PC-9 (cell line): ENCODE measurements around the gene DNAJC21. TPM values are rescaled to one million over a fixed set of nuclear protein-coding genes. Genes with fewer than 3 reads are reported as not detected.

Experiments
- BruUV-seq: library from RNA; stranded (reverse); fragments of 400-500 nt; replicated peaks from 2 replicates; lab custom pipeline; 2021; lab: Mats Ljungman, UMichigan
- CTCF ChIA-PET: fragments of 300-600 bp; sonication (Branson Sonifier 250); formaldehyde crosslinking; loops from one replicate; lab custom pipeline; 2022; ENCODE audit warnings: antibody characterized with exemption; lab: Charles Lee
- POLR2A ChIA-PET: fragments of 300-600 bp; sonication (Branson Sonifier 250); formaldehyde crosslinking; loops from one replicate; lab custom pipeline; 2022; ENCODE audit warnings: antibody characterized with exemption; ENCODE audit not compliant: unreplicated experiment; lab: Charles Lee
- DNase-seq, 2 experiments: peaks; one replicate each; pipeline versions ENCODE4 v3.0.0 to v3.0.0-alpha.2; 2015 to 2022; ENCODE audit warnings: mixed read lengths in 1 of 2
- H2AFZ ChIP-seq: fragments of 200-600 bp; sonication (generic); 2 replicates; pipeline ENCODE4 v1.8.1; 2017; ENCODE audit warnings: antibody characterized with exemption
- H3F3A ChIP-seq: fragments of 200-600 bp; sonication (generic); 2 replicates; pipeline ENCODE4 v1.8.1; 2017; ENCODE audit warnings: antibody characterized with exemption, mild to moderate bottlenecking, low read depth; ENCODE audit not compliant: insufficient read depth
- H3K27ac ChIP-seq: fragments of 200-600 bp; sonication (generic); 2 replicates; pipeline ENCODE4 v1.6.1; 2016; ENCODE audit warnings: mixed run types
- H3K27me3 ChIP-seq: fragments of 200-600 bp; sonication (generic); 2 replicates; pipeline ENCODE4 v1.6.1; 2016; ENCODE audit warnings: low read depth, mixed run types; ENCODE audit not compliant: insufficient read depth
- H3K36me3 ChIP-seq: fragments of 200-600 bp; sonication (generic); 2 replicates; pipeline ENCODE4 v1.6.1; 2016; ENCODE audit warnings: low read depth, mixed run types
- H3K4me1 ChIP-seq: fragments of 200-600 bp; sonication (generic); replicated peaks from 2 replicates; pipeline ENCODE4 v1.6.1; 2016; ENCODE audit warnings: mixed run types; ENCODE audit not compliant: insufficient read depth
- H3K4me2 ChIP-seq: fragments of 200-600 bp; sonication (generic); 2 replicates; pipeline ENCODE4 v1.6.1; 2017; ENCODE audit warnings: mixed run types
- H3K4me3 ChIP-seq: fragments of 200-600 bp; sonication (generic); 2 replicates; pipeline ENCODE4 v1.6.1; 2016; ENCODE audit warnings: mixed run types
- H3K79me2 ChIP-seq: fragments of 200-600 bp; sonication (generic); 2 replicates; pipeline ENCODE4 v1.6.1; 2017; ENCODE audit warnings: low read depth, mixed run types
- H3K9me2 ChIP-seq: fragments of 200-600 bp; sonication (generic); 2 replicates; pipeline ENCODE4 v1.8.1; 2017; ENCODE audit warnings: mild to moderate bottlenecking; ENCODE audit not compliant: insufficient read depth
- H3K9me3 ChIP-seq: fragments of 200-600 bp; sonication (generic); 2 replicates; pipeline ENCODE4 v1.8.1; 2016; ENCODE audit warnings: low read depth; ENCODE audit not compliant: insufficient read depth
- H4K20me1 ChIP-seq: fragments of 200-600 bp; sonication (generic); 2 replicates; pipeline ENCODE4 v1.8.1; 2017; ENCODE audit not compliant: insufficient read depth
- CTCF ChIP-seq: fragments of 200-600 bp; sonication (generic); conservative IDR thresholded peaks from 2 replicates; pipeline ENCODE4 v1.6.1; 2017; ENCODE audit warnings: mixed run types, antibody characterized with exemption, mild to moderate bottlenecking, moderate library complexity
- EZH2 ChIP-seq: fragments of 200-600 bp; sonication (generic); IDR thresholded peaks from 2 replicates; pipeline ENCODE4 v1.8.0; 2017; ENCODE audit warnings: antibody characterized with exemption, low read depth
- intact Hi-C: fragments of 100-400 bp; cut with micrococcal nuclease; formaldehyde crosslinking; loops from one replicate; pipeline ENCODE4 v1.10.0; 2022; ENCODE audit not compliant: unreplicated experiment
- total RNA-seq: library from RNA; stranded (reverse); gene quantifications from 2 replicates; pipeline ENCODE4 v1.2.3, GENCODE V29; 2021

Gene DNAJC21
- total RNA-seq, 1 experiment from 2014 or later, result 128 TPM

- H3K36me3 ChIP-seq, result no peaks in the 10 kb centered on the region
- peaks cover 50% of the 10 kb centered on the region for H3K27me3 ChIP-seq
- no peaks in the 10 kb centered on the region for H3K9me2 ChIP-seq
- H2AFZ ChIP-seq, result no peak overlapping the region
- no peak overlapping the region for H3K4me3 ChIP-seq
- H3K4me1 ChIP-seq, result no peaks in the 10 kb centered on the region
- no peak for TF ChIP-seq EZH2
- no peak for TF ChIP-seq CTCF
- H3F3A ChIP-seq, result no peaks in the 10 kb centered on the region
- no TSS peak for BruUV-seq
- no peaks in the 10 kb centered on the region for H3K9me3 ChIP-seq
- intact Hi-C loops, result no loop called here
- no peaks in the 10 kb centered on the region for H4K20me1 ChIP-seq
- H3K4me2 ChIP-seq, result no peak overlapping the region
- no peaks in the 10 kb centered on the region for H3K79me2 ChIP-seq
- CTCF ChIA-PET, result interaction anchor here (0.5 to 1.2 kb wide), 5 partner anchors 106 to 530 kb away, joined by 3 to 14 read pairs (median 4); no protein-coding TSS in a partner anchor
- peak in 1 of 2 experiments; percentile 12 for DNase-seq
- POLR2A ChIA-PET, result no interaction called here
- H3K27ac ChIP-seq, result no peak overlapping the region
Measured at GRCh38 chr5:35004200-35004599, 74.8 kb downstream of the DNAJC21 start.

- ChIA-PET POLR2A (no interaction called here), CTCF (interaction anchor here (1.1 kb wide), 1 partner anchor 530 kb away, joined by 4 read pairs; no protein-coding TSS in a partner anchor)
- H3F3A ChIP-seq, result no peaks in the 10 kb centered on the region
- TF ChIP-seq CTCF, result no peak
- no peak for TF ChIP-seq EZH2
- H3K4me2 ChIP-seq, result no peak overlapping the region
- H3K4me1 ChIP-seq, result no peaks in the 10 kb centered on the region
- no peak overlapping the region for H3K27ac ChIP-seq
- intact Hi-C loops, result no loop called here
- DNase-seq, result peak in 1 of 2 experiments; percentile 27
- BruUV-seq, result no TSS peak
- H3K9me2 ChIP-seq, result no peaks in the 10 kb centered on the region
- H3K4me3 ChIP-seq, result no peak overlapping the region
- no peaks in the 10 kb centered on the region for H3K9me3 ChIP-seq
- no peaks in the 10 kb centered on the region for H3K79me2 ChIP-seq
- no peak overlapping the region for H2AFZ ChIP-seq
- peaks cover 50% of the 10 kb centered on the region for H3K27me3 ChIP-seq
- H3K36me3 ChIP-seq, result no peaks in the 10 kb centered on the region
- no peaks in the 10 kb centered on the region for H4K20me1 ChIP-seq
Measured at GRCh38 chr5:35004771-35005170, 75.4 kb downstream of the DNAJC21 start.

Other genes starting within 250 kb of the DNAJC21 start
- 3.9 and 7.1 TPM in 2 replicates for gene TTC23L, start 90.4 kb upstream of the DNAJC21 start, total RNA-seq
- gene RAD1, start 14.1 kb upstream of the DNAJC21 start, total RNA-seq, result 43.8 and 63.0 TPM in 2 replicates
- gene BRIX1, start 13.8 kb upstream of the DNAJC21 start, total RNA-seq, result 71.9 and 73.4 TPM in 2 replicates
- not detected in 2 replicates for gene AGXT2, start 118.4 kb downstream of the DNAJC21 start, total RNA-seq